ENCODE results near the gene SOX4.

Gene SOX4

GRCh38 chr6:21626756-21627155 lies 33.2 kb downstream of the SOX4 start:
- no peaks in the 10 kb centered on the region for H3K27me3 ChIP-seq (ENCODE audit: control insufficient read depth, low read length)
- no peaks in the 10 kb centered on the region for H3K9me2 ChIP-seq (replicated peaks; ENCODE audit: control insufficient read depth, low read length)
- no peaks in the 10 kb centered on the region for H3K9me3 ChIP-seq (ENCODE audit: control insufficient read depth, insufficient read depth, low read length)
- H3K4me2 ChIP-seq (ENCODE audit: low read length), result no peak overlapping the region
- H4K20me1 ChIP-seq (ENCODE audit: control insufficient read depth, insufficient read depth, low read depth, low read length), result no peaks in the 10 kb centered on the region
- H3K79me2 ChIP-seq (ENCODE audit: control insufficient read depth, low read length), result no peaks in the 10 kb centered on the region
- H3F3A ChIP-seq (ENCODE audit: control insufficient read depth, insufficient read depth), result no peaks in the 10 kb centered on the region
- no peak overlapping the region for H3K4me3 ChIP-seq (ENCODE audit: low read length)
- H3K4me1 ChIP-seq (ENCODE audit: control insufficient read depth, low read length), result no peaks in the 10 kb centered on the region
- no peaks in the 10 kb centered on the region for H3K36me3 ChIP-seq (ENCODE audit: control insufficient read depth, low read length)
- TF ChIP-seq EZH2phosphoT487 (IDR thresholded peaks at IDR 0.05; ENCODE audit: borderline replicate concordance, low read length), result no peak
- no peak for TF ChIP-seq CTCF (IDR thresholded peaks at IDR 0.05; ENCODE audit: low read depth, low read length, poor library complexity, severe bottlenecking)
- H3K27ac ChIP-seq (ENCODE audit: low read depth, low read length), result no peak overlapping the region

- Histone ChIP-seq H3K36me3 (ENCODE audit: control insufficient read depth, low read length) (no peaks in the 10 kb centered on the region), H4K20me1 (ENCODE audit: control insufficient read depth, insufficient read depth, low read depth, low read length) (no peaks in the 10 kb centered on the region), H3K4me1 (ENCODE audit: control insufficient read depth, low read length) (no peaks in the 10 kb centered on the region), H3K4me2 (ENCODE audit: low read length) (no peak overlapping the region), H3K4me3 (ENCODE audit: low read length) (no peak overlapping the region), H3K9me3 (ENCODE audit: control insufficient read depth, insufficient read depth, low read length) (no peaks in the 10 kb centered on the region), H3F3A (ENCODE audit: control insufficient read depth, insufficient read depth) (no peaks in the 10 kb centered on the region), H3K9me2 (replicated peaks; ENCODE audit: control insufficient read depth, low read length) (no peaks in the 10 kb centered on the region), H3K27me3 (ENCODE audit: control insufficient read depth, low read length) (no peaks in the 10 kb centered on the region), H3K27ac (ENCODE audit: low read depth, low read length) (no peak overlapping the region), H3K79me2 (ENCODE audit: control insufficient read depth, low read length) (no peaks in the 10 kb centered on the region)
- TF ChIP-seq EZH2phosphoT487 (IDR thresholded peaks at IDR 0.05; ENCODE audit: borderline replicate concordance, low read length) (no peak), CTCF (IDR thresholded peaks at IDR 0.05; ENCODE audit: low read depth, low read length, poor library complexity, severe bottlenecking) (no peak)
These were observed 34.6 kb downstream of the SOX4 start for GRCh38 chr6:21628160-21628559.

- Histone ChIP-seq H3K4me3 (ENCODE audit: low read length) (no peak overlapping the region), H3K4me1 (ENCODE audit: control insufficient read depth, low read length) (no peaks in the 10 kb centered on the region), H3F3A (ENCODE audit: control insufficient read depth, insufficient read depth) (no peaks in the 10 kb centered on the region), H3K27ac (ENCODE audit: low read depth, low read length) (no peak overlapping the region), H4K20me1 (ENCODE audit: control insufficient read depth, insufficient read depth, low read depth, low read length) (no peaks in the 10 kb centered on the region), H3K79me2 (ENCODE audit: control insufficient read depth, low read length) (no peaks in the 10 kb centered on the region), H3K36me3 (ENCODE audit: control insufficient read depth, low read length) (no peaks in the 10 kb centered on the region), H3K9me2 (replicated peaks; ENCODE audit: control insufficient read depth, low read length) (no peaks in the 10 kb centered on the region), H3K4me2 (ENCODE audit: low read length) (no peak overlapping the region), H3K9me3 (ENCODE audit: control insufficient read depth, insufficient read depth, low read length) (no peaks in the 10 kb centered on the region), H3K27me3 (ENCODE audit: control insufficient read depth, low read length) (no peaks in the 10 kb centered on the region)
- TF ChIP-seq CTCF (IDR thresholded peaks at IDR 0.05; ENCODE audit: low read depth, low read length, poor library complexity, severe bottlenecking), result no peak
- no peak for TF ChIP-seq EZH2phosphoT487 (IDR thresholded peaks at IDR 0.05; ENCODE audit: borderline replicate concordance, low read length)
These were observed 40.1 kb downstream of the SOX4 start for GRCh38 chr6:21633511-21634109.

All from DOHH2 (cell line).